NCI-H2107 (cell line): ENCODE data around the gene TRPM3.
"Not testable (repeated sequence)": the region's sequence is repeated elsewhere in the genome, so short reads cannot be mapped to it uniquely, and the experiment has no call there.

Experiments used
- DNase-seq: peaks from one replicate; lab custom pipeline; 2025; lab: John Stamatoyannopoulos, UW

Gene TRPM3

DNA sequence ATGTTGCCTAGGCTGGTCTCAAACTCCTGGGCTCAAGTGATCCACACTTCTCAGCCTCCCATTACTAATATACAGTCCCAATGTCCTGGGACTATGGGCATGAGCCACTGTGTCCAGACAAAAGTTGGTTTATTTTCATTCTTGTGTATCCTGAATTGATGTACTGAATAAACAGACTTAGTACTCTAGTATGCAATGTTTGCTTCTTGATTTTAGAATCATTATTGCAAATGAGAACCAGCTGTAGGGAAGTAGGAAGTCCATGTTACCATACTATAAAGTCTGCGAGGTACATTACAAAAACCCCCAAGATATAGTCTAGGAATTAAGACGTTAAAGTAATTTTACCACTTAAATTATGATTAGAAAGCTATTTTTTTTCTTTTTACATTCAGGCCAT is 372.4 kb downstream of the TRPM3 start:
- no peak for DNase-seq

DNA sequence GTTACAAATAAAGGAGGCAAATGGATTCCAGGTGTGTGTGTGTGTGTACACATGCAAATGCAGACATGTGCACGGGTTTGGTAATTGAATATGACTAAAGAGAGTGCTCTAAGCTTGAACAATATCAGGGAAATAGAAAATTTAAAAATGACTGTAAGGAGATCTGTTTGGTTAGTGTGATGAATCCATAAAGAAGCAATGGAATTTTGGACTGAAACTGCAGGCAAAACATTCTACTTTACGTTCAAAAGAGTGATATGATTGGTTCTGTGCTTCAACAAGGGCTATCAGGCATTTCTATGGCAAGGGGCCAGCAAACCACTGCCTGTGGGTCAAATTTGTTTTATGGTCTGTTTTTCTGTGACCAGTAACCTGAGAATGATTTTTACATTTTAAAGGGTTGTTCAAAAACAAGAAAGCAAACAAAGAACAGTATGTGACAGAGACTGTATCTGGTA is 374.1 kb downstream of the TRPM3 start:
- no peak for DNase-seq

DNA sequence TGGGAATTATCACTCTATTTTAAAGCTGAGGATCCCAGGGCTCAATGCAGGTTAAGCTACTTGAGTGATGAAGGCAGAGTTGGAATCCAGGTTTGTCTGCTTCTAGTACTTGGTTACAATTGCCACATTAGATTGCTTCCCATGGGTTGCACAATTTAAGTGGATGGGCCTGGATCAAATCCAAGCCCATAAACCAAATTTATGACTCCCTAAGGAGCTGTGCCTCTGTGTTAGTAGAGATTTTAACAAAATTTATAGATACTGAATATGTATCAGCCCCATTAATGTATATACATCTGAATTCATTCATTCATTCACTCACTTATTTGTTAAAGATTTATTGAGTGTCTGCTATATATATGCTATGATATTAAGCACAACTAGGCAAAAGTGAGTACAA is 374.7 kb downstream of the TRPM3 start:
- DNase-seq: no peak

DNA sequence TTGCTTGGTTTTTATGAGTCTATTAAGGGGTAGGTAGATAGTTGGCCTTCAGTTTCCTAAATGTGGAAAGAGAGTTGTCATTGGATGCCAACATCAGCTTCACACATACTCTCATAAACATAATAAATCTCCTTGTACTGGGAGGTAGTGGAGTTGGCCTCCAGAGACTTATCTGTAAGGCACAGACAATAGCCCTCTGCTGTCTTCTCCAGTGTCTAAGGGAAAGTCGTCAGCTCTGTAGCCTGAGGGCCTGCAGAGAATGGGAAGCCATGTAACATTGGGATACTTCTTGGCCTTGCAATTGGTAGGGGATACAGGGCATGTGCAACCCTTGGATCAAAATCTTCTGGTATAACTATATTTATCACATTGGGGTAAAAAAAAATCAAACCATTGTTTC is 375.1 kb downstream of the TRPM3 start:
- DNase-seq: no peak

DNA sequence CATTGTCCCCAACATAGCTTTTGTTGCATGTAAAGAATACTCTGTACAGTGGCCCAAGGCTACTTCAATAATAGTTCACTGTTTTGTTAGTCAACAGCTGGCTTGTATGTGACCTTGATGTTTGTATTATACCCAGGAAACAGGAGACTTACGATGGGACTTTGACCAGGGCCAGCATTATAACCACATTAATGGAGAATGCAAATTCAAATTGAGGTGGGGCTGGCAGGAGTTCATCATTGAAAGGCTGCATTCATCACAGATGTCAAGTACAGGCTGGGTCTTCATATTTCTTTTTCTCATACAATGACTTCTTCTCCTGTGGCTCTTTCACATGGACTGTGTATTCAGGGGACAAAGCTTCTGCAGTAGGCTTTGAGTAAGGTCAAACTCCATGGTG is 396.6 kb downstream of the TRPM3 start:
- not testable (repeated sequence) for DNase-seq

DNA sequence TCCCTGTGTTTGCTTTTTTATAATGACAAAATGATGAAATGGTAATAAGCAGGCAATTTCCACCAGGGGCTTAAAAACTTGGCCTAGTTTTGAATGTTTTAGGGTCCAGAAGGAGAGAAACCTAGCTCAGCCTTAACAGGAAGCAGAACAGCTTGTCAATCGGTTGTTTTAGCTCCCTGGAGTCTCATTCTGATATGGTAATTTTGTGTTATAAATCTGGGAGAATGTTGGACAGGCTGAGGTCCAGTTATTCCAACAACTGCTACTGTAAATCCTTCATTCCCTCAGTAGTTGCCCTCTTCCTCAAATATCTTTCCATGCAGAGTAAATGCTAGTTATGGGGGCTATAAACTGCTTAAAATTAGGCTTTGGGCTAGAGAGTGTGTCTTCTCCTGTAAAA is 397.4 kb downstream of the TRPM3 start:
- DNase-seq: not testable (repeated sequence)

DNA sequence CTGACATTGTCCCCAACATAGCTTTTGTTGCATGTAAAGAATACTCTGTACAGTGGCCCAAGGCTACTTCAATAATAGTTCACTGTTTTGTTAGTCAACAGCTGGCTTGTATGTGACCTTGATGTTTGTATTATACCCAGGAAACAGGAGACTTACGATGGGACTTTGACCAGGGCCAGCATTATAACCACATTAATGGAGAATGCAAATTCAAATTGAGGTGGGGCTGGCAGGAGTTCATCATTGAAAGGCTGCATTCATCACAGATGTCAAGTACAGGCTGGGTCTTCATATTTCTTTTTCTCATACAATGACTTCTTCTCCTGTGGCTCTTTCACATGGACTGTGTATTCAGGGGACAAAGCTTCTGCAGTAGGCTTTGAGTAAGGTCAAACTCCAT is 414.6 kb downstream of the TRPM3 start:
- not testable (repeated sequence) for DNase-seq

DNA sequence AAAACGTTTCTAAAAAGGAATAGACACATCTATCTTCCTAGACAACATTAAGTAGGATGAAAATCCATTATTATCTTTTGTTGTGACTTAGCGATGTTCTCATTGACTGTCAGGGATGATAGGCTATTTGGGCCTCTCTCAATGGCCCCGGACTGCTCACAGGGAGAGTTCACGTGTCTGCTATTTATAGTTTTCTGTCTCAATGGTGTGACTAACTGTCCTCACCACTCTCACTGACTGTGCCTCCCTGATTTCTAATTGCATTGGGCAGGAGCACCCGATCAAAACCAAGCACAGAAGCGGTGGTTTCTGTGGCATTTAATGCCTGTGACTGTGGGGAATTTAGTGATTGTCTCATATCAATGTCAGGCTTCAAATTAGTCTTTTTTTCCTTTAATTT is 420.3 kb downstream of the TRPM3 start:
- DNase-seq: no peak

DNA sequence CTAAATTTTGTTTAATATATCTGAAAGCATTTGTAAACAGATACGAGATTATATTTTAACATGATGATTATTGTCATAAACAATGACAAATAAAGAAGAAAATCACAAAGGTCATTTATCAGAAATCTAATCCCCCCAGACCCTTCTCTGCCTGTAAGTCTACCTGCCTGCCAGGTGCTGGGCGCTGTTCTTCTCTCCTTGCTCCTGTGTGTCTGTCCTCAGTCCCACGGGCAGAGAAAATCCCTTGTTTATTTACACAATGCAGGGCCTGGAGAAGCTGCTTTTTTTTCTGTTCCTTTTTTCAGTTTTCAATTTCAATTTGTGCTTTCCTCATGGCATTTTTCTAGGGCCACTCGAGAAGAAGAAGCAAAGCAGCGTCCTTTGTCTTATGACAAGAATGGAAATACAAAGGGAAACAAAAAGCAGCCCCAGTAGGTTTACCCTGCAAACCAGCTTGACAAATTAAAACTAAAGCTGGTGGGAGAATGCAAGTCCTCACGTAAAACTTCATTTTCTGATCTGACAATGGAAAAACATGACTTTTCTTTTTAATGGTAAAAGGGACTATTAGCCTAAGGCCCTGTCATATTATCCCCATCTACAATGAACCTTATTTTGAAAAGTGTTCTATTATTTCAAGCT is 424.6 kb downstream of the TRPM3 start:
- no peak for DNase-seq

DNA sequence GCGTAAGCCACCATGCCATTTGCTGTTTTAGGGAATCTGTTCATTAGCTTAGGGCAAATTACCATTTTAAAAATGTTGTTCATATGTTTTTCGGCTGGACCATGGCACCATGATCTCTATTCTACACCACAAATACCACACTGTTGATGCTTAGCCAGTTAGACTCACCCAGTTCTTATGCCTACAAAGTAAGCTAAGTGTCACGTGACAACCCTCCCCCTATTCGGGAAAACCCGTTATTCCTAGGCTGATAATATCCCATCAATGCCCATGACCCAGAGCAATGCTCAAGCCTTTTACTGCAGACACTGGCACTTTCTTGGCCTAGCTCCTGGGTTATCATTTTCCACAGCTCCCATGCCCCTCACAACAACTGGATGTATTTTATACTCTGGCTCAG is 426.7 kb downstream of the TRPM3 start:
- no peak for DNase-seq

DNA sequence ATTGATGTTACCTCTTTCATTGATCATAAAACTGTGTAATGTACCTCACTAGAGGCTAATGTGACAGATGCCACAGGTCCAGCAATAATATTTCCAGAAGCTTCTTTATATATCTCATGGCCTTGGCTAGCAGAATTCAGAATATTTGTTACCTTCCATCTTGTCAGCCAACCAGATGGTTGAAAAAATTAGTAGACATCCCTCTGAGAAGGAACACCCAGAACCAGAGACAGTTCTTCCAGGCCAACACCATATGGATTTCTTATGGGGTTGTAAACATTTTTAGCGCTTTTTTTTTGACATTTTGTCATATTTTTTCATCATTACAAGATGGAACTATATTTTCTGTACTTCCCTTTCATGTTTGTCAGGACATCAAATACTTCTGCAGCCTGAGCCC is 428.2 kb downstream of the TRPM3 start:
- DNase-seq: no peak

DNA sequence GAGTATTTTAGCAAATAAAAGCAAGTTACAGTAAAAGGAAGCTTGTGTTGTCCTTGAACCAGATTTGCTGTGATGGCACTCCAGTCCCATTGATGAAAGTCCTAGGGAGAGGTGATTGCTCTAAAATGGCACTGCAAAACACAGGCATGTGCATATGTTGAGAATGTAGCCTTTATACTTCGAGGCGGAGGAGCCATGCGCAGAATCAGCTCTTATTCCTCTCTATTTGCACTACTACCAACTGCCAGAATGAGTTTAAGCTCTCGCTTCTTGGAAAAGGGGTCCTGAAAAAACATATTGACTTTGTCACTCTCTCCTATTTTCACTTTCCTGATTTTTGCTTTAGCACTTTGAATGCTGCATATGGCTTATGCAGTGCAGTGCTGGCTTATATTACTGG is 429.0 kb downstream of the TRPM3 start:
- no peak for DNase-seq

DNA sequence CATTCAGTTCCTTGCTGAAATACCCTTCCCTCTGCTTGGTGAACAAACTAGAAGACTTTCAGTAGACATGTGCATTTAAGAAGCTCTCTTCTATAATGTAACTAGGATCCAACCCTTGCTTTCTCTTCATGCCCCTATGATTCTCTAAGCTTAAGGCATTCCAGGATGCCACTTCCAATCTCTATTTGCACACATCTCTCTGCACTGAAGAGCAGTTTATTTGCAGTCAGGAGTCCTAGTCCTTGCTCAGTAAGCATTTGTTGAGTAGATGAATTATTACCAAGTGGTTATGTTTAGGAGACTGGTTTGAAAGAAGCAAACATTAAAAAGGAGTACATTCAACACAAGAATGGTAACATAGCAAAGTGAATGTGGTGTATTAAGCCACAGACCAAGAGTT is 432.7 kb downstream of the TRPM3 start:
- DNase-seq: no peak

DNA sequence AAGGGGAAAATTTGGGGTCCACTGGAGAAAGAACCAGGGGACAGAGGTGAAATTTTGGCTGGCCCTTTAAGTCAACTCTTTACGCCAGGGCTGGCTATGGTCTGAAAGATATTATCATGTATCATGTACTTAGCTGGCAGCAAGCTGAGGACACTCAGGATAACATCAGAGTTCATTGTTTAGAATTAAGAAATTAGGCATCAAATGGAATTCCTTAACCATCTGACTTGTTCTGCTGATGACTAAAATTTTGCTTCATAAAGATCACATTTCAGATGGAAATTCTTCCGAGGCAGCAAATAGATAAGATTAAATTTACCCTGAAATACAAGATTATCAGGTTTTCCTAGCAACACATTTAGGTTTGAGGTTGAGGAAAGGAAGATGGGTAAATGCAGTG is 437.6 kb downstream of the TRPM3 start:
- DNase-seq: no peak

DNA sequence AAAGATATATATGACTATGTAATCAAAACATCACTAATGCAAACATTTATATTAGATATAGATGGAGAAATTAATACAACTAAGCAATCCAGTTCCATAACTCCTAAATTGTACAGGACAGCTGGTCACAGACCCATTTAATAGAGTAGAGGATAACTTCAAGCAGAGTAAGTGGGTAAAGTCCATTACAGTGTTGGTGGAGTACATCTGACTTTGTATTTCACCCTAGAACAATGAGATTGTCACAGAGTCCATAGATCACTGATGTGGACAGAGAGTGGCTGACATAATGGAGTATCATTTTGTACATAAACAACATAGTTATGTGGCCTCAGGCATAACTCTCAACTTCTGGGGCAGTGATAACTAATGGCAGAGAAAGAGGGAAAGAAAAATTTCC is 439.1 kb downstream of the TRPM3 start:
- no peak for DNase-seq

DNA sequence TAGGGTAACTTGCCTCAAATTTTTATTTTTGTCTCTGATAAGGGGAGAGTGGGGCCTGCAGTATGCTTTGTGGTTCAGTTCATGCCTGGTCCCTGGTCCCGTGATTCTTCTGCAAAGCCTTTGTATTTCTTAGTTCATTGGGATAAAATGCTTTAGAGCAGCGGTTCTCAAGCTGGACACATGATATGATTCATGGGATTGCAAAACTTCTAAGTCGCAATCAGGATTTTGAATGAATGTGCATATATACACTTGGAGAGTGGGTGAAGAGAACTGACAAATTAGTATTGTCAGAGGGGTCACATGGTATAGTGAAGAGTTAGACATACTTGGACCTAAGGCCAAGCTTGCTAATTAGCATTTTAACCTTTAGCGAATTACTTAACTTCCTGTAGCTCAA is 441.6 kb downstream of the TRPM3 start:
- no peak for DNase-seq

DNA sequence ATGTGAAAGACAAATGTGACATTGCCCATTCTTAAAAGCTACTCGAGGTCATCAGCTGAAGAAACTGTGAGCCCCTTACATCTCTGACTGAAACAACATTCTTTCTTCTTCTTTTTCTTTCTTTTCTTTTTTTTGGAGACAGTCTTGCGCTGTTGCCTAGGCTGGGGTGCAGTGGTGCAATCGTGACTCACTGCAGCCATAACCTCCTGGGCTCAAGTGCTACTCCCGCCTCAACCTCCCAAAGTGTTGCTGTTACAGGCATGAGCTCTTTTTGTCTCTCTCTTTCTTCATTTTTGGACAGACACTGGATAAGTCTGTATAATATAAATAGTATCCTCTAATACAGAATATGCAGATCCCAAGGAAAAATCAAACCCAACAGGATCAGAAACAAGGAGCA is 443.3 kb downstream of the TRPM3 start:
- no peak for DNase-seq

DNA sequence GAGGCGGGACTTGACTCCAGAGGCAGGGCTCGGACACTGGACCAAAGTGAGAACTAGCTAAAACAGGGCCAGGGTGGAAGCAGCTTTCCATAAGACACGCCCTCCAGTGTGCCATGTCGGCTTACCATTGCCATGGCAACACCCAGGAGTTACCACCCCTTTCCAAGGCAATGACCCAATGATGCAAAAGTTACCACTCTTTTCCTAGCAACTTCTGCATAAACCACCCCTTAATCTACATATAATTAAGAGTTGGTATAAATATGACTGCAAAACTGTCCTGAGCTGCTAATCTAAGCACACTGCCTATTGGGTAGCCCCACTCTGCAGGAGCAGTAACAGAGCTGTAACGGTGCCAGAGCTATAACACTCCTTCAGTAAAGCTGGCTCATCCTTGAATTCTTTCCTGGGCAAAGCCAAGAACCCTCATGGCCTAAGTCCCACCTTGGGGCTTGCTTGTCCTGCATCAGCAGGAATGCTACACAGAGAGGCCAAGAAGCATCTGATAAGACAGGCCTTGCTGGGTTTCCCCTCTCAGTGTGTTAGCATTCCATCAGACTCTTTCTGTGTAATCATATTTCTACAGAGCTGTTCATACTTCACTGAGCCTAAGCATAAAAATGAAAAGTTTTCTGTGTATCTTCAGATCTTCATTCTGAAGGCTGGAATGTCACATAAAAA is 444.2 kb downstream of the TRPM3 start:
- no peak for DNase-seq

DNA sequence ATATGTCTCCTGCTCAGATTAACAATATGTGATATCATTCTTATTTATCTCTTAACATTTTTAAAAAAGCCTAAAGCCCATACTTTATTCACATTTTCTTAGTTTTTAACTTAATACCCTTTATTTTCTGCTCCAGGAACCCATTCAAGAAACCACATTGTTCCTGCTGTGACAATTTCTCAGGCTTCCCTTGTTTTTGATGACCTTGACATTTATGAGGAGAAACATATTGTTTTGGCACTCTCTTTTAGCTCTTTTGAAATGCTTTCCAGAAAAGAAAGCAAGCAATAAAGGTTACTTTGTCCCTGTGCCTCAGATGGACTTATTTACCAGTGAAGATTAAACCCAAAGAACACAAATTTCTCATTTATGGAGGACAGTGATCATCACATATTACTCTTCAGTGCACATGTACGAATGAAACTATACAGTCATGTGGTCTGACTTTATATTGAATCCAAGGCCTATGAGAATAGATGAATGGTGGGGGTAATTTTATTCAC is 445.5 kb downstream of the TRPM3 start:
- no peak for DNase-seq

DNA sequence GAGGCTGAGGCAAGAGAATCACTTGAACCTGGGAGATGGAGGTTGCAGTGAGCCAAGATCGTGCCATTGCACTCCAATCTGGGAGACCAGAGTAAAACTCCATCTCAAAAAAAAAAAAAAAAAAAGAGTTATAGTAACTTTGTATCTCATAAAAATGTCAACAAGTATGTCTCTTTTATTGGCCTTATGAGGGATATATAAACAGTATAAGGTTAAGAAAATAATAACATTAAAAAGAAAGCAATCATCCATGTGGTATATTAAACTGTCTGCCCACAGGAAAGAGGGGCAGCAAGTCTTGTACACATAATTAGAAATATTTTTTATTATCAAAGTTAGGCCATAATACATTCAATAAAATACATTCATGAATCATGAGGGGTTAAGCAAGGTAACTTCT is 447.6 kb downstream of the TRPM3 start:
- DNase-seq: no peak

DNA sequence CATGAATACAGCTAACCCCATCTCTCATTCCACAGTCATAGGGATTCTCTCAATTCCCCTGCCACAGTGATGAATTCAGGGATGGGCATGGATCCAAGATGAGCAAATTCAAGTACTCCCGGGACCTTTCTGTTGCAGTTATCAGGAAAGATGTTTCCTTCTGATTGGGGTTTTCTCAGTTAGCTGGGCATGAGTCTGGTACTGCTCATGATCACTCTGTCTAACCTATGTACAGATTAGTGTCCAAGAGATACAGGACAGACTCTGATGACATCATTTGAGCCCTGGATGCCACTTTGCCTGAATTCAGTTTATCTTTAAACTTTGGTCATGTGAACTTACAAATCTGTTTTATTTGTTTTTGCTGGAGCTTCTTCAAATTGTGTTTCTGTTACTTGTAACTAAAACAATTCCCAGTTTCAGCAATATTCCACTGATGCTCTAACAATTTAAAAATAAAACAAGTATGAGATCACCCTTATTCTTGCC is 449.2 kb downstream of the TRPM3 start:
- no peak for DNase-seq

DNA sequence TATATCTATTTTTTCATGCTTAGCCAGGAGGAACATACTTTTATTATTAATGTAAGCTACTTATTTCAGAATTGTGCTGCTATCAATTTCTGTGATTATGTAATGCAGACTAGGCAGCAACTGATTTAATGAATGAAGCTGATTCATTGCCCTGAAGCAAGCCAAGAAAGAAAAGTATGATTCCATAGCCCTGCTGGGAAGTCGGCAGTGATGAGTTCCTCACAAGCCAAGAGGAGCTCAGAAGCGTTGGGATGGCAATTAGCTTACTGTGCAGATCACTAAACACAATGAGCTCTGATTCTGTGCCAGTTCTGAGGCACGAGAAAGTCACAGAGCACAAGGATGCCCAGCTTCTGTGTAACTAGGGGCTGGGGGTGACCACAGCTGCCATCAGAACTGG is 452.7 kb downstream of the TRPM3 start:
- no peak for DNase-seq

DNA sequence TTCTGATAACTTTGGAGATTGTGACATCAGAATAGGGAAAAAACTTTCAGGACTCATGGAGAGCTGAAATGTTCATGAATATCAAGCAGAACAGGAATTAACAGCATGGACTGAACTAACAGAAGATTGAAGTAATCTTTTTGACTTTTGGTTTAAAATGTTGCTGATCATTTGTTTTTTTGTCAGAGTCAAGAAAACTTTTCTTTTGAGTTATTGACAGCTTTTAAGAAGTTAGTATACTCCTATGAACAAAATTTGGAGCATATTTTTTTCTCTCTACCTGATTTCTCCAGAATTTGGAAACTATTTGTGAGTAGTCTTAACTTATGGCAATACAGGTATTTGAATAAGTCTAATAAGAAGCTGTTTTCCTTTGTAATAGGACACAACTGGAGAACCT is 462.7 kb downstream of the TRPM3 start:
- no peak for DNase-seq

DNA sequence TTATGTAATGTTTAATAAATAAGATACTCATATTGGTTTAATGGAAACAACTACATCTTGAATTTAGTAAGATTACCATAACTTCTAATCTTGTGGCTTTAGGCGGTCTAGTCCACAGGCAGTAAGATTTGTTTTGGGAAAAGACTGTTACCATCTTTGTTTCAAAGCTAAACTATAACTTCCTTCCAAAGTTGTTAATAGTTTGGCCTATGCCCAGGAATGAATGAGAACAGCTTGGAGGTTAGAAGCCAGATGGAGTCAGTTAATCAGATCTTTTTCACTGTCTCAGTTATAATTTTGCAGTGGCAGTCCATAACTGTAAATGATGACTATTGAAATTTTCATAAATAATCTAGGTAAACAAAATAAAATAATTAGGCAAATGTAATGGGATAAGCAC is 465.1 kb downstream of the TRPM3 start:
- DNase-seq: no peak
